HEK293 (cell line): Measurements from ENCODE around the gene GAS5.

Source experiments
- GLI4 ChIP-seq: fragments of 450-650 bp; formaldehyde crosslinking; IDR thresholded peaks from 2 replicates; pipeline ENCODE4 v1.5.1; 2016; ENCODE audit warnings: missing biosample characterization, missing genetic modification characterization
- GLIS1 ChIP-seq: fragments of 450-650 bp; formaldehyde crosslinking; IDR thresholded peaks from 2 replicates; pipeline ENCODE4 v1.5.1; 2016; ENCODE audit warnings: missing biosample characterization, missing genetic modification characterization
- KLF10 ChIP-seq: fragments of 450-650 bp; IDR thresholded peaks from 2 replicates; pipeline ENCODE4 v1.5.1; 2018; ENCODE audit warnings: missing biosample characterization, mild to moderate bottlenecking, missing genetic modification characterization
- RBAK ChIP-seq: fragments of 450-650 bp; formaldehyde crosslinking; IDR thresholded peaks from 2 replicates; pipeline ENCODE4 v1.5.1; 2016; ENCODE audit warnings: missing biosample characterization, missing genetic modification characterization
- REPIN1 ChIP-seq: fragments of 450-650 bp; formaldehyde crosslinking; IDR thresholded peaks from 2 replicates; pipeline ENCODE4 v1.5.1; 2017; ENCODE audit warnings: missing biosample characterization, missing genetic modification characterization, low read depth
- YY1 ChIP-seq: fragments of 450-650 bp; formaldehyde crosslinking; IDR thresholded peaks from 2 replicates; pipeline ENCODE4 v1.5.1; 2018; ENCODE audit warnings: missing biosample characterization, missing genetic modification characterization
- ZEB2 ChIP-seq: fragments of 450-650 bp; formaldehyde crosslinking; IDR thresholded peaks from 2 replicates; pipeline ENCODE4 v1.5.1; 2016; ENCODE audit warnings: missing biosample characterization, missing genetic modification characterization
- ZFP41 ChIP-seq: fragments of 450-650 bp; formaldehyde crosslinking; IDR thresholded peaks from 2 replicates; pipeline ENCODE4 v1.5.1; 2016; ENCODE audit warnings: missing biosample characterization, missing genetic modification characterization, borderline replicate concordance
- ZNF16 ChIP-seq: fragments of 450-650 bp; formaldehyde crosslinking; IDR thresholded peaks from 2 replicates; pipeline ENCODE4 v1.5.1; 2016; ENCODE audit warnings: low read depth, missing biosample characterization, missing genetic modification characterization
- ZNF174 ChIP-seq: fragments of 450-650 bp; formaldehyde crosslinking; IDR thresholded peaks from 2 replicates; pipeline ENCODE4 v1.5.0; 2017; ENCODE audit warnings: missing biosample characterization, mild to moderate bottlenecking, missing genetic modification characterization
- ZNF175 ChIP-seq: fragments of 450-650 bp; formaldehyde crosslinking; IDR thresholded peaks from 2 replicates; pipeline ENCODE4 v1.5.1; 2016; ENCODE audit warnings: missing biosample characterization, missing genetic modification characterization
- ZNF184 ChIP-seq: fragments of 450-650 bp; IDR thresholded peaks from 2 replicates; pipeline ENCODE4 v1.5.1; 2018; ENCODE audit warnings: missing biosample characterization, mild to moderate bottlenecking, missing genetic modification characterization
- ZNF223 ChIP-seq: fragments of 450-650 bp; formaldehyde crosslinking; IDR thresholded peaks from 2 replicates; pipeline ENCODE4 v1.5.1; 2016; ENCODE audit warnings: missing biosample characterization, missing genetic modification characterization
- ZNF248 ChIP-seq: fragments of 450-650 bp; formaldehyde crosslinking; IDR thresholded peaks from 2 replicates; pipeline ENCODE4 v1.5.1; 2017; ENCODE audit warnings: missing biosample characterization, missing genetic modification characterization
- ZNF266 ChIP-seq: fragments of 450-650 bp; formaldehyde crosslinking; IDR thresholded peaks from 2 replicates; pipeline ENCODE4 v1.5.1; 2016; ENCODE audit warnings: missing biosample characterization, missing genetic modification characterization, low read depth
- ZNF416 ChIP-seq: fragments of 450-650 bp; formaldehyde crosslinking; IDR thresholded peaks from 2 replicates; pipeline ENCODE4 v1.5.1; 2016; ENCODE audit warnings: missing biosample characterization, missing genetic modification characterization
- ZNF510 ChIP-seq: fragments of 450-650 bp; formaldehyde crosslinking; IDR thresholded peaks from 2 replicates; pipeline ENCODE4 v1.5.1; 2018; ENCODE audit warnings: mild to moderate bottlenecking, missing genetic modification characterization, missing biosample characterization; ENCODE audit not compliant: insufficient replicate concordance
- ZNF530 ChIP-seq: fragments of 450-650 bp; formaldehyde crosslinking; IDR thresholded peaks from 2 replicates; pipeline ENCODE4 v1.5.1; 2016; ENCODE audit warnings: low read depth, missing biosample characterization, missing genetic modification characterization
- ZNF558 ChIP-seq: fragments of 450-650 bp; formaldehyde crosslinking; IDR thresholded peaks from 2 replicates; pipeline ENCODE4 v1.5.1; 2016; ENCODE audit warnings: missing biosample characterization, missing genetic modification characterization
- ZNF571 ChIP-seq: fragments of 450-650 bp; formaldehyde crosslinking; IDR thresholded peaks from 2 replicates; pipeline ENCODE4 v1.5.0; 2017; ENCODE audit warnings: missing biosample characterization, missing genetic modification characterization
- ZNF596 ChIP-seq: fragments of 450-650 bp; IDR thresholded peaks from 2 replicates; pipeline ENCODE4 v1.5.0; 2018; ENCODE audit warnings: missing biosample characterization, mild to moderate bottlenecking, missing genetic modification characterization, moderate library complexity
- ZNF600 ChIP-seq: fragments of 450-650 bp; formaldehyde crosslinking; IDR thresholded peaks from 2 replicates; pipeline ENCODE4 v1.5.1; 2016; ENCODE audit warnings: missing biosample characterization, missing genetic modification characterization
- ZNF621 ChIP-seq: fragments of 450-650 bp; formaldehyde crosslinking; IDR thresholded peaks from 2 replicates; pipeline ENCODE4 v1.5.1; 2017; ENCODE audit warnings: missing biosample characterization, missing genetic modification characterization
- ZNF768 ChIP-seq: fragments of 450-650 bp; formaldehyde crosslinking; IDR thresholded peaks from 2 replicates; pipeline ENCODE4 v1.5.1; 2018; ENCODE audit warnings: missing biosample characterization, mild to moderate bottlenecking, missing genetic modification characterization
- ZNF837 ChIP-seq: fragments of 450-650 bp; formaldehyde crosslinking; IDR thresholded peaks from 2 replicates; pipeline ENCODE4 v1.5.1; 2016; ENCODE audit warnings: missing biosample characterization, missing genetic modification characterization
- TF ChIP-seq, protein P1 (sequence below): fragments of 450-650 bp; formaldehyde crosslinking; conservative IDR thresholded peaks from 2 replicates; pipeline ENCODE4 v1.5.1; 2016; ENCODE audit warnings: low read depth, missing biosample characterization, missing genetic modification characterization
- TF ChIP-seq, protein P2 (sequence below): fragments of 450-650 bp; formaldehyde crosslinking; IDR thresholded peaks from 2 replicates; pipeline ENCODE4 v1.5.1; 2017; ENCODE audit warnings: missing biosample characterization, mild to moderate bottlenecking, missing genetic modification characterization, moderate library complexity
- TF ChIP-seq, protein P3 (sequence below): fragments of 450-650 bp; formaldehyde crosslinking; IDR thresholded peaks from 2 replicates; pipeline ENCODE4 v1.5.1; 2016; ENCODE audit warnings: missing biosample characterization, missing genetic modification characterization
- TF ChIP-seq, protein P4 (sequence below): fragments of 450-650 bp; formaldehyde crosslinking; IDR thresholded peaks from 2 replicates; pipeline ENCODE4 v1.5.1; 2016; ENCODE audit warnings: missing biosample characterization, missing genetic modification characterization
- TF ChIP-seq, protein P5 (sequence below): fragments of 450-650 bp; formaldehyde crosslinking; IDR thresholded peaks from 2 replicates; pipeline ENCODE4 v1.5.1; 2016; ENCODE audit warnings: missing biosample characterization, missing genetic modification characterization

GAS5 gene

DNA sequence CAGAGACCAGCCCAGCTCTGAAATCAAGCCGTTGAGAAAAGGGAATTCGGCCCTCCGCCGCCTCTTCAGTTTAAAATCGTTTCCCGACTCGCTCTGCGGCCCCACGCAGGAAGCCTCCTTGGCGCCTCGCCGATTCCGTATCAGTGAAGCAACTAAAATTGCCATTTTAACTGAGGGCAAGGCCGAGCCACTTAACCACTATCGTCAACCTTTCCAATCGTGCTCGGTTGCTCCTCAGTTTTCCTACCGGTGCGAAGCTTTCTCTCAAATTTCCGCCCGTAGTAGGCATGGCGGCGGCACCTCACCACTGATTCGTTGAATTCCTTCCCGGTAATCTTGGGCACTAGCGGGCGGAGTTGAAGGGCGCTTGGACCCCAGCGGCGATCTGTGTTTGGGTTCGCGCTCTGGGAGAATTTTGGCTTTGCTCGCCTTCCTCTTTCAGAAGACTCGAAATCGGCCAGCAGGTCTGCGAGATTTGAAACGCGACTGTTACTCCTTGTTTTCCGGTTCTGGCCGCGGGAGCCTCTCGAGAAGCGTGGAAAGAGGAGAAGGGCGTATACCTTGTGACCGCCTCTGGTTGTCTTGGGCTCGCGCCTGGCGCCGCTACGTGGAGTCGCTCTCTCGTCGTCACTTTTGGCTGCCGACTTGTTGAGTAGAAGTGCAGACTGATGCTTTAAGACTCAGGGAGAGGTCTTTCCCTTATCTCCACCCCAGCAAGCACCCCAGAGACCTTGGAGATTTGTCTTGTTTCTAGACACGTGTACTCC, 43.3 kb downstream of the GAS5 start, which contains the start of the genes CENPL and DARS2 (continued):
- TF ChIP-seq, protein P1, sequence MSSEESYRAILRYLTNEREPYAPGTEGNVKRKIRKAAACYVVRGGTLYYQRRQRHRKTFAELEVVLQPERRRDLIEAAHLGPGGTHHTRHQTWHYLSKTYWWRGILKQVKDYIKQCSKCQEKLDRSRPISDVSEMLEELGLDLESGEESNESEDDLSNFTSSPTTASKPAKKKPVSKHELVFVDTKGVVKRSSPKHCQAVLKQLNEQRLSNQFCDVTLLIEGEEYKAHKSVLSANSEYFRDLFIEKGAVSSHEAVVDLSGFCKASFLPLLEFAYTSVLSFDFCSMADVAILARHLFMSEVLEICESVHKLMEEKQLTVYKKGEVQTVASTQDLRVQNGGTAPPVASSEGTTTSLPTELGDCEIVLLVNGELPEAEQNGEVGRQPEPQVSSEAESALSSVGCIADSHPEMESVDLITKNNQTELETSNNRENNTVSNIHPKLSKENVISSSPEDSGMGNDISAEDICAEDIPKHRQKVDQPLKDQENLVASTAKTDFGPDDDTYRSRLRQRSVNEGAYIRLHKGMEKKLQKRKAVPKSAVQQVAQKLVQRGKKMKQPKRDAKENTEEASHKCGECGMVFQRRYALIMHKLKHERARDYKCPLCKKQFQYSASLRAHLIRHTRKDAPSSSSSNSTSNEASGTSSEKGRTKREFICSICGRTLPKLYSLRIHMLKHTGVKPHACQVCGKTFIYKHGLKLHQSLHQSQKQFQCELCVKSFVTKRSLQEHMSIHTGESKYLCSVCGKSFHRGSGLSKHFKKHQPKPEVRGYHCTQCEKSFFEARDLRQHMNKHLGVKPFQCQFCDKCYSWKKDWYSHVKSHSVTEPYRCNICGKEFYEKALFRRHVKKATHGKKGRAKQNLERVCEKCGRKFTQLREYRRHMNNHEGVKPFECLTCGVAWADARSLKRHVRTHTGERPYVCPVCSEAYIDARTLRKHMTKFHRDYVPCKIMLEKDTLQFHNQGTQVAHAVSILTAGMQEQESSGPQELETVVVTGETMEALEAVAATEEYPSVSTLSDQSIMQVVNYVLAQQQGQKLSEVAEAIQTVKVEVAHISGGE (tag by site-specific recombination) = peak; percentile 95
- no peak for TF ChIP-seq ZNF248 (tag by site-specific recombination)
- TF ChIP-seq GLIS1 (tag by site-specific recombination) = peak; percentile 62
- no peak for TF ChIP-seq ZNF184 (tag by site-specific recombination)
- no peak for TF ChIP-seq GLI4 (tag by site-specific recombination)
- TF ChIP-seq ZNF266 = no peak
- TF ChIP-seq ZNF837 (tag by site-specific recombination) = no peak
- peak; percentile 53; the same call in 1 of the 2 replicates for TF ChIP-seq ZNF558 (tag by site-specific recombination)
- TF ChIP-seq ZNF596 (tag by site-specific recombination) = no peak
- no peak for TF ChIP-seq RBAK (tag by site-specific recombination)
- TF ChIP-seq ZEB2 = peak; percentile 92
- no peak for TF ChIP-seq ZNF530
- no peak for TF ChIP-seq ZNF621 (tag by site-specific recombination)
- peak; percentile 99 for TF ChIP-seq ZNF600
- TF ChIP-seq ZNF416 (tag by site-specific recombination) = no peak
- TF ChIP-seq ZFP41 (tag by site-specific recombination) = no peak
- TF ChIP-seq ZNF223 = no peak
- TF ChIP-seq, protein P2, sequence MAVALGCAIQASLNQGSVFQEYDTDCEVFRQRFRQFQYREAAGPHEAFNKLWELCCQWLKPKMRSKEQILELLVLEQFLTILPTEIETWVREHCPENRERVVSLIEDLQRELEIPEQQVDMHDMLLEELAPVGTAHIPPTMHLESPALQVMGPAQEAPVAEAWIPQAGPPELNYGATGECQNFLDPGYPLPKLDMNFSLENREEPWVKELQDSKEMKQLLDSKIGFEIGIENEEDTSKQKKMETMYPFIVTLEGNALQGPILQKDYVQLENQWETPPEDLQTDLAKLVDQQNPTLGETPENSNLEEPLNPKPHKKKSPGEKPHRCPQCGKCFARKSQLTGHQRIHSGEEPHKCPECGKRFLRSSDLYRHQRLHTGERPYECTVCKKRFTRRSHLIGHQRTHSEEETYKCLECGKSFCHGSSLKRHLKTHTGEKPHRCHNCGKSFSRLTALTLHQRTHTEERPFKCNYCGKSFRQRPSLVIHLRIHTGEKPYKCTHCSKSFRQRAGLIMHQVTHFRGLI (tag by site-specific recombination) = peak; percentile 41; the same call in 1 of the 2 replicates
- no peak for TF ChIP-seq ZNF510 (tag by site-specific recombination)
- no peak for TF ChIP-seq ZNF571 (tag by site-specific recombination)
- TF ChIP-seq, protein P3, sequence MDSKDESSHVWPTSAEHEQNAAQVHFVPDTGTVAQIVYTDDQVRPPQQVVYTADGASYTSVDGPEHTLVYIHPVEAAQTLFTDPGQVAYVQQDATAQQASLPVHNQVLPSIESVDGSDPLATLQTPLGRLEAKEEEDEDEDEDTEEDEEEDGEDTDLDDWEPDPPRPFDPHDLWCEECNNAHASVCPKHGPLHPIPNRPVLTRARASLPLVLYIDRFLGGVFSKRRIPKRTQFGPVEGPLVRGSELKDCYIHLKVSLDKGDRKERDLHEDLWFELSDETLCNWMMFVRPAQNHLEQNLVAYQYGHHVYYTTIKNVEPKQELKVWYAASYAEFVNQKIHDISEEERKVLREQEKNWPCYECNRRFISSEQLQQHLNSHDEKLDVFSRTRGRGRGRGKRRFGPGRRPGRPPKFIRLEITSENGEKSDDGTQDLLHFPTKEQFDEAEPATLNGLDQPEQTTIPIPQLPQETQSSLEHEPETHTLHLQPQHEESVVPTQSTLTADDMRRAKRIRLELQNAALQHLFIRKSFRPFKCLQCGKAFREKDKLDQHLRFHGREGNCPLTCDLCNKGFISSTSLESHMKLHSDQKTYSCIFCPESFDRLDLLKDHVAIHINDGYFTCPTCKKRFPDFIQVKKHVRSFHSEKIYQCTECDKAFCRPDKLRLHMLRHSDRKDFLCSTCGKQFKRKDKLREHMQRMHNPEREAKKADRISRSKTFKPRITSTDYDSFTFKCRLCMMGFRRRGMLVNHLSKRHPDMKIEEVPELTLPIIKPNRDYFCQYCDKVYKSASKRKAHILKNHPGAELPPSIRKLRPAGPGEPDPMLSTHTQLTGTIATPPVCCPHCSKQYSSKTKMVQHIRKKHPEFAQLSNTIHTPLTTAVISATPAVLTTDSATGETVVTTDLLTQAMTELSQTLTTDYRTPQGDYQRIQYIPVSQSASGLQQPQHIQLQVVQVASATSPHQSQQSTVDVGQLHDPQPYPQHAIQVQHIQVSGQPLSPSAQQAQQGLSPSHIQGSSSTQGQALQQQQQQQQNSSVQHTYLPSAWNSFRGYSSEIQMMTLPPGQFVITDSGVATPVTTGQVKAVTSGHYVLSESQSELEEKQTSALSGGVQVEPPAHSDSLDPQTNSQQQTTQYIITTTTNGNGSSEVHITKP (tag by site-specific recombination) = peak; percentile 64
- no peak for TF ChIP-seq ZNF768 (tag by site-specific recombination)
- TF ChIP-seq REPIN1 (tag by site-specific recombination) = no peak
- TF ChIP-seq YY1 = peak; percentile 98
- TF ChIP-seq, protein P4, sequence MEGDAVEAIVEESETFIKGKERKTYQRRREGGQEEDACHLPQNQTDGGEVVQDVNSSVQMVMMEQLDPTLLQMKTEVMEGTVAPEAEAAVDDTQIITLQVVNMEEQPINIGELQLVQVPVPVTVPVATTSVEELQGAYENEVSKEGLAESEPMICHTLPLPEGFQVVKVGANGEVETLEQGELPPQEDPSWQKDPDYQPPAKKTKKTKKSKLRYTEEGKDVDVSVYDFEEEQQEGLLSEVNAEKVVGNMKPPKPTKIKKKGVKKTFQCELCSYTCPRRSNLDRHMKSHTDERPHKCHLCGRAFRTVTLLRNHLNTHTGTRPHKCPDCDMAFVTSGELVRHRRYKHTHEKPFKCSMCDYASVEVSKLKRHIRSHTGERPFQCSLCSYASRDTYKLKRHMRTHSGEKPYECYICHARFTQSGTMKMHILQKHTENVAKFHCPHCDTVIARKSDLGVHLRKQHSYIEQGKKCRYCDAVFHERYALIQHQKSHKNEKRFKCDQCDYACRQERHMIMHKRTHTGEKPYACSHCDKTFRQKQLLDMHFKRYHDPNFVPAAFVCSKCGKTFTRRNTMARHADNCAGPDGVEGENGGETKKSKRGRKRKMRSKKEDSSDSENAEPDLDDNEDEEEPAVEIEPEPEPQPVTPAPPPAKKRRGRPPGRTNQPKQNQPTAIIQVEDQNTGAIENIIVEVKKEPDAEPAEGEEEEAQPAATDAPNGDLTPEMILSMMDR (tag by site-specific recombination) = peak; percentile 15
- no peak for TF ChIP-seq ZNF174 (tag by site-specific recombination)
- TF ChIP-seq ZNF175 (tag by site-specific recombination) = no peak
- TF ChIP-seq ZNF16 (tag by site-specific recombination) = no peak
- TF ChIP-seq, protein P5, sequence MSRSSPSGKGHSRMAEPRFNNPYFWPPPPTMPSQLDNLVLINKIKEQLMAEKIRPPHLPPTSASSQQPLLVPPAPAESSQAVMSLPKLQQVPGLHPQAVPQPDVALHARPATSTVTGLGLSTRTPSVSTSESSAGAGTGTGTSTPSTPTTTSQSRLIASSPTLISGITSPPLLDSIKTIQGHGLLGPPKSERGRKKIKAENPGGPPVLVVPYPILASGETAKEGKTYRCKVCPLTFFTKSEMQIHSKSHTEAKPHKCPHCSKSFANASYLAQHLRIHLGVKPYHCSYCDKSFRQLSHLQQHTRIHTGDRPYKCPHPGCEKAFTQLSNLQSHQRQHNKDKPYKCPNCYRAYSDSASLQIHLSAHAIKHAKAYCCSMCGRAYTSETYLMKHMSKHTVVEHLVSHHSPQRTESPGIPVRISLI (tag by site-specific recombination) = no peak
- TF ChIP-seq KLF10 (tag by site-specific recombination) = peak; percentile 11; the same call in 1 of the 2 replicates
